ENCODE data around the gene MBNL2. TPM values are rescaled to one million over a fixed set of nuclear protein-coding genes. Genes with fewer than 3 reads are reported as not detected.

Gene MBNL2
- total and polyA plus RNA-seq, 2 of the 13 experiments (the other 11 are each of a cell fraction or from before 2014, with no cell fraction given): 30.8 to 59.0 TPM

DNA sequence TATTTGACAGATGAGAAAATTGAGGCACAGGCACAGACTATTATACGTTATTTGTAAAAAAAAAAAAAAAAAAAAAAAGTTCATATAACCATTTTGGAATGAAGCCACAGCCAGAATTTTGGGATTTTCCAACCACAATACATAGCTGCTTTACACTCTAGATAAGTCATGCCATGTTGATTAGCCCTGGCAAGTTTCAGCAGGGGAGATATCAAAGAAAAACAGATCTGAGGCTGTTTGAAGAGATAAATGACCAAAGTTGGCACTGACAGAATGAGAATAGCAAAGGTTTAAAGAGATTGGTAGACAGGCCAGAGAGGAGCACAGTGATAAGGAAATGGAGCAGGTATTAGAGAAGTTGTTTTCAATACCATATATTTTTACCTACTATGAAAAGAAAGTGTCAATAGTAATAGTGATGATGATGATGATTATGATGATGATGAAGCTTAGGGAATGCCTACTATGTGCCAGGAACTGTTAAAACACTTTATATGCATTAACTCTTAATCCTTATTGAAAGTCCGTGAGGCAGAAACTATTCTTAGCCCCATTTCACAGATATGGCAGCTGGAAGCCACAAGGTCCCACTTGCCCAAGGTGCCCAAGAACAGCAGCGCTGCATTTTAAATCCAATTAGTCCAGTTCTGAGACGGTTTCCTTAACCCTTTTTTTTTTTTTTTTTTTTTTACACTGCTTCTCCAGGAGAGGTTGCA is 105.5 kb downstream of the MBNL2 start:
- H3K4me1 ChIP-seq (ENCODE audit: insufficient read depth, low read length): no peaks in the 10 kb centered on the region
- no peak overlapping the region for H3K27ac ChIP-seq (ENCODE audit: extremely low read length, insufficient read depth, low read length)
- no peak overlapping the region for H2AFZ ChIP-seq (ENCODE audit: low read length)
- DNase-seq (ENCODE audit: low spot score): no peak
- no peak overlapping the region for H3K4me3 ChIP-seq (replicated peaks in 1 of 3; ENCODE audit: insufficient read depth in 1 of 3, low read depth in 2 of 3, low read length in 3 of 3)
- POLR2A ChIA-PET: interaction anchor here (0.7 kb wide), 1 partner anchor 8 kb away, joined by 3 read pairs; no protein-coding TSS in a partner anchor
- 93% methylated on average over 4 of the region's 4 CpGs for WGBS (ENCODE audit: low lambda C conversion rate)
- H3K9me3 ChIP-seq (ENCODE audit: low read length): no peaks in the 10 kb centered on the region
- peaks cover 65% of the 10 kb centered on the region for H4K20me1 ChIP-seq (ENCODE audit: insufficient read depth, low read length)
- CTCF ChIA-PET (ENCODE audit: low intra/inter-chr PET ratio, low total read pairs): no interaction called here
- peaks cover 51% of the 10 kb centered on the region for H3K79me2 ChIP-seq (ENCODE audit: insufficient read depth, low read length)
- no peak overlapping the region for H3K9ac ChIP-seq (ENCODE audit: insufficient read depth, low read depth, low read length)
- ATAC-seq: no peak
- intact Hi-C loops (cut with micrococcal nuclease; ENCODE audit: unreplicated experiment) (no loop called here), in situ Hi-C loops (cut with HindIII; ENCODE audit: extremely low pct_ligation_motif_present, low pct_unique_long_range_greater_than_20kb) (no loop called here)
- no peak for FAIRE-seq
- TF ChIP-seq ZNF34 (CRISPR knock-in tag; IDR thresholded peaks at IDR 0.05; ENCODE audit: borderline replicate concordance) (no peak), CREB1 (IDR thresholded peaks at IDR 0.05) (0 out of 2 replicates have a peak, but pooled peaks have one; percentile 26), CREB1 (CRISPR knock-in tag; IDR thresholded peaks at IDR 0.05) (no peak)
- H3K36me3 ChIP-seq (replicated peaks in 1 of 2; ENCODE audit: control insufficient read depth in 1 of 2, insufficient read depth in 2 of 2, low read length in 2 of 2): peaks cover 13 to 42% of the 10 kb centered on the region in 2 experiments
- H3K27me3 ChIP-seq (ENCODE audit: control insufficient read depth in 1 of 2, insufficient read depth in 2 of 2, low read length in 2 of 2): no peaks in the 10 kb centered on the region
- H3K4me2 ChIP-seq (ENCODE audit: low read depth, low read length): no peak overlapping the region
- BruUV-seq (replicated peaks): no TSS peak

- H3K27me3 ChIP-seq (ENCODE audit: control insufficient read depth in 1 of 2, insufficient read depth in 2 of 2, low read length in 2 of 2): no peaks in the 10 kb centered on the region
- ChIA-PET POLR2A (interaction anchor here (0.7 kb wide), 1 partner anchor 9 kb away, joined by 3 read pairs; no protein-coding TSS in a partner anchor), CTCF (ENCODE audit: low intra/inter-chr PET ratio, low total read pairs) (no interaction called here)
- no peak overlapping the region for H3K9ac ChIP-seq (ENCODE audit: insufficient read depth, low read depth, low read length)
- H3K4me3 ChIP-seq (replicated peaks in 1 of 3; ENCODE audit: insufficient read depth in 1 of 3, low read depth in 2 of 3, low read length in 3 of 3): no peak overlapping the region
- H3K27ac ChIP-seq (ENCODE audit: extremely low read length, insufficient read depth, low read length): no peak overlapping the region
- H3K9me3 ChIP-seq (ENCODE audit: low read length): no peaks in the 10 kb centered on the region
- peaks cover 14 to 44% of the 10 kb centered on the region in 2 experiments for H3K36me3 ChIP-seq (replicated peaks in 1 of 2; ENCODE audit: control insufficient read depth in 1 of 2, insufficient read depth in 2 of 2, low read length in 2 of 2)
- intact Hi-C loops (cut with micrococcal nuclease; ENCODE audit: unreplicated experiment) (no loop called here), in situ Hi-C loops (cut with HindIII; ENCODE audit: extremely low pct_ligation_motif_present, low pct_unique_long_range_greater_than_20kb) (no loop called here)
- WGBS (ENCODE audit: low lambda C conversion rate): 94% methylated on average over 12 of the region's 12 CpGs
- H3K4me2 ChIP-seq (ENCODE audit: low read depth, low read length): no peak overlapping the region
- peaks cover 61% of the 10 kb centered on the region for H4K20me1 ChIP-seq (ENCODE audit: insufficient read depth, low read length)
- BruUV-seq (replicated peaks): no TSS peak
- ATAC-seq: no peak
- no peak overlapping the region for H2AFZ ChIP-seq (ENCODE audit: low read length)
- no peak for DNase-seq (ENCODE audit: low spot score)
- H3K79me2 ChIP-seq (ENCODE audit: insufficient read depth, low read length): peaks cover 47% of the 10 kb centered on the region
- no peaks in the 10 kb centered on the region for H3K4me1 ChIP-seq (ENCODE audit: insufficient read depth, low read length)
- no peak for FAIRE-seq
- TF ChIP-seq ZNF609 (CRISPR knock-in tag; IDR thresholded peaks at IDR 0.05; ENCODE audit: borderline replicate concordance): no peak
- no peak for TF ChIP-seq SKIL (CRISPR knock-in tag; IDR thresholded peaks at IDR 0.05; ENCODE audit: borderline replicate concordance)
These were observed 106.2 kb downstream of the MBNL2 start for GRCh38 chr13:97328222-97328790.
